Measurements from ENCODE around the gene LGR4.

The LGR4 gene

GRCh38 chr11:27373856-27374602 is 98.6 kb downstream of the LGR4 start:
- H3K4me1 ChIP-seq (ENCODE audit: control insufficient read depth, low read length), result no peaks in the 10 kb centered on the region
- H3K4me2 ChIP-seq (ENCODE audit: low read length), result no peak overlapping the region
- H3K9me2 ChIP-seq (replicated peaks; ENCODE audit: control insufficient read depth, low read length), result no peaks in the 10 kb centered on the region
- TF ChIP-seq CTCF (IDR thresholded peaks at IDR 0.05; ENCODE audit: low read depth, low read length, poor library complexity, severe bottlenecking) (no peak), EZH2phosphoT487 (IDR thresholded peaks at IDR 0.05; ENCODE audit: borderline replicate concordance, low read length) (no peak)
- no peaks in the 10 kb centered on the region for H3K36me3 ChIP-seq (ENCODE audit: control insufficient read depth, low read length)
- no peak overlapping the region for H3K4me3 ChIP-seq (ENCODE audit: low read length)
- H3K79me2 ChIP-seq (ENCODE audit: control insufficient read depth, low read length), result no peaks in the 10 kb centered on the region
- H3F3A ChIP-seq (ENCODE audit: control insufficient read depth, insufficient read depth), result no peaks in the 10 kb centered on the region
- H4K20me1 ChIP-seq (ENCODE audit: control insufficient read depth, insufficient read depth, low read depth, low read length), result no peaks in the 10 kb centered on the region
- H3K27me3 ChIP-seq (ENCODE audit: control insufficient read depth, low read length), result no peaks in the 10 kb centered on the region; the same call in 1 of the 2 replicates
- H3K9me3 ChIP-seq (ENCODE audit: control insufficient read depth, insufficient read depth, low read length), result no peaks in the 10 kb centered on the region
- no peak overlapping the region for H3K27ac ChIP-seq (ENCODE audit: low read depth, low read length)

- H3K36me3 ChIP-seq (ENCODE audit: control insufficient read depth, low read length), result no peaks in the 10 kb centered on the region
- no peaks in the 10 kb centered on the region for H3K9me2 ChIP-seq (replicated peaks; ENCODE audit: control insufficient read depth, low read length)
- H3K4me3 ChIP-seq (ENCODE audit: low read length), result no peak overlapping the region
- TF ChIP-seq CTCF (IDR thresholded peaks at IDR 0.05; ENCODE audit: low read depth, low read length, poor library complexity, severe bottlenecking), result no peak
- no peak for TF ChIP-seq EZH2phosphoT487 (IDR thresholded peaks at IDR 0.05; ENCODE audit: borderline replicate concordance, low read length)
- H3K27ac ChIP-seq (ENCODE audit: low read depth, low read length), result no peak overlapping the region
- H3K4me2 ChIP-seq (ENCODE audit: low read length), result no peak overlapping the region
- no peaks in the 10 kb centered on the region for H3K27me3 ChIP-seq (ENCODE audit: control insufficient read depth, low read length)
- H3K79me2 ChIP-seq (ENCODE audit: control insufficient read depth, low read length), result no peaks in the 10 kb centered on the region
- no peaks in the 10 kb centered on the region for H4K20me1 ChIP-seq (ENCODE audit: control insufficient read depth, insufficient read depth, low read depth, low read length)
- no peaks in the 10 kb centered on the region for H3F3A ChIP-seq (ENCODE audit: control insufficient read depth, insufficient read depth)
- no peaks in the 10 kb centered on the region for H3K9me3 ChIP-seq (ENCODE audit: control insufficient read depth, insufficient read depth, low read length)
- no peaks in the 10 kb centered on the region for H3K4me1 ChIP-seq (ENCODE audit: control insufficient read depth, low read length)
These were observed 99.2 kb downstream of the LGR4 start for GRCh38 chr11:27373392-27373791.

GRCh38 chr11:27372164-27372563 is 100.4 kb downstream of the LGR4 start:
- H3K27me3 ChIP-seq (ENCODE audit: control insufficient read depth, low read length), result no peaks in the 10 kb centered on the region
- H3F3A ChIP-seq (ENCODE audit: control insufficient read depth, insufficient read depth), result no peaks in the 10 kb centered on the region
- H3K36me3 ChIP-seq (ENCODE audit: control insufficient read depth, low read length), result no peaks in the 10 kb centered on the region
- H3K79me2 ChIP-seq (ENCODE audit: control insufficient read depth, low read length), result no peaks in the 10 kb centered on the region
- H3K4me2 ChIP-seq (ENCODE audit: low read length), result no peak overlapping the region
- H3K27ac ChIP-seq (ENCODE audit: low read depth, low read length), result no peak overlapping the region
- TF ChIP-seq EZH2phosphoT487 (IDR thresholded peaks at IDR 0.05; ENCODE audit: borderline replicate concordance, low read length) (no peak), CTCF (IDR thresholded peaks at IDR 0.05; ENCODE audit: low read depth, low read length, poor library complexity, severe bottlenecking) (no peak)
- H3K4me3 ChIP-seq (ENCODE audit: low read length), result no peak overlapping the region
- no peaks in the 10 kb centered on the region for H3K9me3 ChIP-seq (ENCODE audit: control insufficient read depth, insufficient read depth, low read length)
- H4K20me1 ChIP-seq (ENCODE audit: control insufficient read depth, insufficient read depth, low read depth, low read length), result no peaks in the 10 kb centered on the region
- no peaks in the 10 kb centered on the region for H3K9me2 ChIP-seq (replicated peaks; ENCODE audit: control insufficient read depth, low read length)
- H3K4me1 ChIP-seq (ENCODE audit: control insufficient read depth, low read length), result no peaks in the 10 kb centered on the region

Data from DOHH2 (cell line).